ENCODE results near the gene PDE1C. TPM values are rescaled to one million over a fixed set of nuclear protein-coding genes. Genes with fewer than 3 reads are reported as not detected.
"Not testable (repeated sequence)": the region's sequence is repeated elsewhere in the genome, so short reads cannot be mapped to it uniquely, and the experiment has no call there.

Gene PDE1C
- total and polyA plus RNA-seq, 4 experiments from 2014 or later, result not detected

DNA sequence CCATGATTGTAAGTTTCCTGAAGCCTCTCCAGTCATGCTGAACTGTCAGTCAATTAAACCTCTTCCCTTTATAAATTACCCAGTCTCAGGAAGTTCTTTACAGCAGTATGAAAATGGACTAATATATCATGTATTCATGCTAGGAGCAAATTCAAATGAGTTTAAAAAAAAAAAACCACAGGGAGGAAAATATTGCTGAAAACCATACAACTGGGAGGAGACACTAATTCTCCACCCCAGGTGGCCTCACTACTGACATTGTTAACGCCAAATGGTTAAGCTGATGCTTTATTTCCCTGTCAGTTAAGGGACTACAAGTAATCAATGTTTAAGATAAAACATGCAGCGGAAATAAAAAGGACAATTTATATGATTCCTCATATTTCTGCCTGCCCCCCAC lies 55.1 kb downstream of the PDE1C start:
- Histone ChIP-seq H3K4me3 (ENCODE audit: low read length in 2 of 2) (no peak overlapping the region), H3K27ac (ENCODE audit: low read depth, low read length) (no peak overlapping the region), H3K36me3 (ENCODE audit: insufficient read depth, low read length) (no peaks in the 10 kb centered on the region), H3K27me3 (ENCODE audit: insufficient read depth, low read length) (no peaks in the 10 kb centered on the region), H3K4me1 (ENCODE audit: insufficient read depth, low read length) (no peaks in the 10 kb centered on the region), H3K9me3 (ENCODE audit: control insufficient read depth in 1 of 2, low read length in 2 of 2) (no peaks in the 10 kb centered on the region)
- DNase-seq, result no peak
- intact Hi-C loops (cut with micrococcal nuclease), result no loop called here
- Mint-ChIP-seq H3K4me3 (no peak overlapping the region), H3K36me3 (no peaks in the 10 kb centered on the region), H3K27me3 (no peaks in the 10 kb centered on the region), H3K27ac (no peak overlapping the region), H3K4me1 (no peaks in the 10 kb centered on the region), H3K9me3 (peaks cover 0 to 16% (median 7%) of the 10 kb centered on the region in 8 donors)
- ChIA-PET POLR2A (ENCODE audit: partially characterized antibody) (no interaction called here), CTCF (ENCODE audit: partially characterized antibody) (no interaction called here)

DNA sequence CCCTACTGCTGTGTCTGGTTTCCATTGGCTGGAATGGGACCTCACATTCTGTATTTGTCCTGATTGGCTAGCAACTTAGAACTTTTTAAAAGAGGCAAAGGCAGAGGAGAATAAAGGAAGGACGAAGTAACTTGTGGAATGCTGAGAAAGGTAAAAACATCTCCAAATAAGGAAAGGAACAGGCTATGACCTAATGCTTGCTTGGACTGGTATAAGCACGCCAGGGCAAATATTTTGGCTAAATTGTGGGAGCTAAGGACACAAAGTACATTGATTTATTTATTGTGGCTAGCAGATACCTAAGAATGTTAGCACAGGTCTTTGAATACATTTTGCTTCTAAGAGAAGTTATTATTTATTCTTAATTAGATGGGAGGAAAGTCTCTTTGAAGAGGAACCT lies 56.7 kb downstream of the PDE1C start:
- H3K4me3 ChIP-seq (ENCODE audit: low read length in 2 of 2); H3K36me3 ChIP-seq (ENCODE audit: insufficient read depth, low read length); H3K9me3 ChIP-seq (ENCODE audit: control insufficient read depth in 1 of 2, low read length in 2 of 2); intact Hi-C loops (cut with micrococcal nuclease); H3K27me3 ChIP-seq (ENCODE audit: insufficient read depth, low read length); H3K4me3 Mint-ChIP-seq; H3K36me3 Mint-ChIP-seq; DNase-seq; H3K27ac Mint-ChIP-seq; H3K4me1 Mint-ChIP-seq; H3K27ac ChIP-seq (ENCODE audit: low read depth, low read length); CTCF ChIA-PET (ENCODE audit: partially characterized antibody); H3K4me1 ChIP-seq (ENCODE audit: insufficient read depth, low read length); POLR2A ChIA-PET (ENCODE audit: partially characterized antibody); H3K27me3 Mint-ChIP-seq: not testable (repeated sequence)
- H3K9me3 Mint-ChIP-seq, result peaks cover 0 to 13% (median 7%) of the 10 kb centered on the region in 8 donors

DNA sequence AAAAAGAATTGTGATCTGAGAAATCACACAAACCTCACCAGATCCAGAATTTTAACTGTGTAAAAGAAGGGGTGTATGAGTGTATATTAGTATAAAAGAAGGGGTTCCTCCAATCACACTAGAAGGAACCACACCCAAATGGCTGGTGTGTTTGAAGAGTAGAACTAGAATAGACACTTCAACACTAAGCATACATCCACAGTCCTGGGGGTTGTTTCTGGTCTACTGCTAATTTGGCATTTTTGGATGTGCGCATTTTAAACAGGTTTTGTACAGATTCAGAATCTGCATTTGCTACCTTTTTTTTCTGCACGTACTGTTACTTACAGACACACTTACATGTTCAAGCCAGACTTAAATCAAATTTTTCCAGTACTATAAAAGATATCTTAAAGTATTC lies 64.6 kb downstream of the PDE1C start:
- no peaks in the 10 kb centered on the region for H3K36me3 ChIP-seq (ENCODE audit: insufficient read depth, low read length)
- H3K27me3 ChIP-seq (ENCODE audit: insufficient read depth, low read length), result no peaks in the 10 kb centered on the region
- H3K27ac ChIP-seq (ENCODE audit: low read depth, low read length), result no peak overlapping the region
- Mint-ChIP-seq H3K4me1 (no peaks in the 10 kb centered on the region), H3K36me3 (no peaks in the 10 kb centered on the region), H3K9me3 (peaks cover 3 to 31% (median 11%) of the 10 kb centered on the region in 8 donors), H3K27me3 (no peaks in the 10 kb centered on the region), H3K27ac (no peak overlapping the region), H3K4me3 (no peak overlapping the region)
- CTCF ChIA-PET (ENCODE audit: partially characterized antibody), result no interaction called here
- H3K4me3 ChIP-seq (ENCODE audit: low read length in 2 of 2), result no peak overlapping the region
- no peaks in the 10 kb centered on the region for H3K9me3 ChIP-seq (ENCODE audit: control insufficient read depth in 1 of 2, low read length in 2 of 2)
- intact Hi-C loops (cut with micrococcal nuclease), result no loop called here
- DNase-seq, result no peak
- H3K4me1 ChIP-seq (ENCODE audit: insufficient read depth, low read length), result no peaks in the 10 kb centered on the region
- POLR2A ChIA-PET (ENCODE audit: partially characterized antibody), result no interaction called here

DNA sequence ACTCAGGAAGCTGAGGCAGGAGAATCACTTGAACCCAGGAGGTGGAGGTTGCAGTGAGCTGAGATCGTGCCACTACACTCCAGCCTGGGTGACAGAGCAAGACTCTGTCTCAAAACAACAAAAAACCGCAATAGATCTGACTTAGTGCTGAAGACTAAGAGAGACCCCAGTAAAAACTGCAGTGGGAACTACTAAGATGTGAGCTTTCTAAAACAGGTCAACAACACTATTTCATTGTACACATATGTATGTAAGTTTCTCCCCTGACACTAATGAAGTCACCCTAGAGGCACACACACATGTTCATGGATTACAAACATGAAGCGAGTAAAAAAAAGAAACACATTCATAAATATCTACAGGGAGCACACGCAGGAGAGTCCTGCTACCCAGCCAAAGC lies 68.3 kb downstream of the PDE1C start:
- Histone ChIP-seq H3K4me3 (ENCODE audit: low read length in 2 of 2) (no peak overlapping the region), H3K4me1 (ENCODE audit: insufficient read depth, low read length) (no peaks in the 10 kb centered on the region), H3K9me3 (ENCODE audit: control insufficient read depth in 1 of 2, low read length in 2 of 2) (no peaks in the 10 kb centered on the region), H3K36me3 (ENCODE audit: insufficient read depth, low read length) (no peaks in the 10 kb centered on the region), H3K27ac (ENCODE audit: low read depth, low read length) (no peak overlapping the region), H3K27me3 (ENCODE audit: insufficient read depth, low read length) (no peaks in the 10 kb centered on the region)
- Mint-ChIP-seq H3K27me3 (no peaks in the 10 kb centered on the region), H3K4me1 (no peaks in the 10 kb centered on the region), H3K9me3 (peaks cover 0 to 38% (median 16%) of the 10 kb centered on the region in 8 donors), H3K27ac (no peak overlapping the region), H3K36me3 (no peaks in the 10 kb centered on the region), H3K4me3 (no peak overlapping the region)
- ChIA-PET CTCF (ENCODE audit: partially characterized antibody) (no interaction called here), POLR2A (ENCODE audit: partially characterized antibody) (no interaction called here)
- no peak for DNase-seq
- intact Hi-C loops (cut with micrococcal nuclease), result no loop called here

DNA sequence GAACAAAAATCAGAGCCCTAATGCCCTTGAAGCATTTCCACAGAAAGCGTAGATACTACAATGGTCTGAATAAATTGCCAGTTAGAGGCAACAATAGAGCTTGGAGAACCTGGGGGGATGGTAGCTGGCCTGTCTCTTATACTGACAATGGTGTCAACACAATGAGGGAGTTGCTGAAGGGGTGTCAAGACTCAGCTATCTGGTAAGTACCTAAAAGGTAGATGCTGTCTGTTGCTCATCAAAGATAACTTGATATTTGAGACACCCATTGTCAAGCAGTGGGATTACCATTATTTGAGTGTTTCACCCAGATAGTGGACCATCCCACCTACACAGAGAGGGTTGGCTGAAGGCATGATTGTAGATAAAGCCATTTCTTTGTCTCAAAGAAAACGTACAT lies 72.8 kb downstream of the PDE1C start:
- no peak overlapping the region for H3K4me3 Mint-ChIP-seq
- Histone ChIP-seq H3K4me1 (ENCODE audit: insufficient read depth, low read length) (no peaks in the 10 kb centered on the region), H3K4me3 (ENCODE audit: low read length in 2 of 2) (no peak overlapping the region), H3K27me3 (ENCODE audit: insufficient read depth, low read length) (no peaks in the 10 kb centered on the region), H3K27ac (ENCODE audit: low read depth, low read length) (no peak overlapping the region), H3K36me3 (ENCODE audit: insufficient read depth, low read length) (no peaks in the 10 kb centered on the region), H3K9me3 (ENCODE audit: control insufficient read depth in 1 of 2, low read length in 2 of 2) (no peaks in the 10 kb centered on the region)
- no peak overlapping the region for H3K27ac Mint-ChIP-seq
- peaks cover 0 to 24% (median 13%) of the 10 kb centered on the region in 8 donors for H3K9me3 Mint-ChIP-seq
- H3K27me3 Mint-ChIP-seq, result no peaks in the 10 kb centered on the region
- no peaks in the 10 kb centered on the region for H3K36me3 Mint-ChIP-seq
- CTCF ChIA-PET (ENCODE audit: partially characterized antibody), result no interaction called here
- H3K4me1 Mint-ChIP-seq, result no peaks in the 10 kb centered on the region
- POLR2A ChIA-PET (ENCODE audit: partially characterized antibody), result no interaction called here
- DNase-seq, result no peak
- intact Hi-C loops (cut with micrococcal nuclease), result no loop called here

DNA sequence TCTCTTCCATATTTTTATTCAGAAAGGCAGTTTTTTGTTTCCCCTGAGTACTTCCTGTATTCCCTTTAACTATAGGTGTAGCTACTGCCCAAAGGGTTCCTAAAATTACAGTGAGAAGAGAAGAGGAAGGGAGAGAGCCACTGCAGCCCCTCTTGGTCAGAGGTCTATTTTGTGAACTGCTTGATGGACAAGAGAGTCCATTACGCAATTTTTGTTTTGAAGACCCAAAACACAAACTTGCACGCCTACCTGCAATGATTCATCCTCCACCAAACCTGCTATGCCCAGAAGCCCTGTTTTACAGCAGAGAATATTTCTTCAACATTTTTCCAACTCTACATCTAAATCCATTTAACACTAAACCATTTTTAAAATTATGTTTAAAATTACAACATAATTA lies 75.1 kb downstream of the PDE1C start:
- Mint-ChIP-seq H3K4me3 (no peak overlapping the region), H3K4me1 (no peaks in the 10 kb centered on the region)
- intact Hi-C loops (cut with micrococcal nuclease), result no loop called here

DNA sequence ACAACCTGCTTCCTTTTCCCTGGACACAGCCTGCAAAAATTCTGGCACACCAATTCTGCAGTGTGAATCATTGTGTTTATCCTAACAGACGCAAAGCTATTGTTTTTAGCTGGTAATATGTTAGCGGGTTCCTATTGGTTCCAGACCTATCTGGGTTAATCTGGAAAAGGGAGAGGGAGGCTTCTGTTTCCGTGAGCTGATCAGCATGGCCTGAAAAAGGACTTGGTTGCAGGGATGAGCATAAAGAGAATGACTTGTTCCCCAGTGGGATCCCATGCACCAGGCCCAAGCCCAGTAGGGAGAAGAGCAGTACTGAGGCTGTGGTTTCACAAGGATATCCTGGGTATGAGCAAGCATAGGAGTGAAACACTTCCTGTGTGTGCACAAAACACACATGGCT lies 78.4 kb downstream of the PDE1C start:
- no peaks in the 10 kb centered on the region for H3K4me1 Mint-ChIP-seq
- CTCF ChIA-PET (ENCODE audit: partially characterized antibody), result no interaction called here

More for the DNA sequence above, 75.1 kb downstream of the PDE1C start:
- H3K36me3 Mint-ChIP-seq, result no peaks in the 10 kb centered on the region
- H3K9me3 Mint-ChIP-seq, result peaks cover 0 to 11% (median 6%) of the 10 kb centered on the region in 8 donors
- H3K27ac Mint-ChIP-seq, result no peak overlapping the region
- no peaks in the 10 kb centered on the region for H3K36me3 ChIP-seq (ENCODE audit: insufficient read depth, low read length)
- no peak overlapping the region for H3K27ac ChIP-seq (ENCODE audit: low read depth, low read length)
- DNase-seq, result no peak
- POLR2A ChIA-PET (ENCODE audit: partially characterized antibody), result no interaction called here
- no peak overlapping the region for H3K4me3 ChIP-seq (ENCODE audit: low read length in 2 of 2)
- CTCF ChIA-PET (ENCODE audit: partially characterized antibody), result no interaction called here
- no peaks in the 10 kb centered on the region for H3K27me3 Mint-ChIP-seq
- H3K4me1 ChIP-seq (ENCODE audit: insufficient read depth, low read length), result no peaks in the 10 kb centered on the region
- H3K27me3 ChIP-seq (ENCODE audit: insufficient read depth, low read length), result no peaks in the 10 kb centered on the region
- no peaks in the 10 kb centered on the region for H3K9me3 ChIP-seq (ENCODE audit: control insufficient read depth in 1 of 2, low read length in 2 of 2)

DNA sequence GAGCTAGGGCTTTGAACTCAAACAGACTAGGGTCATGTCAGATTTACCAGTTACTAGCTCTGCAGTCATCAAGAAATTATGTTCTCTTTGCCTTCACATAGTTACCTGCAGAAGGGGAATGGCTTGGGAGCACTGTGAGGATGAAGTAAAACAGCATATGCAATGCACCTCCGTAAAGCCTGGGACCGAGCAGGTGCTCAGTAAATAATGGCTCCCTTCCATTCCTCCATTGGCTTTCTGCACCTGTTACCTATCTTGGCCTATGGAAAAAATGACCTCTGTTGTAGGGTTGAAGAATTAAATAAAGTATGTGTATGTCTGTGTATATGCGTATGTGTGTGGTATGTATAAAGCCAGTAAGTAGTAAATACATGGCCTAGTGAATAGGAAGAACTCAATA lies 78.8 kb downstream of the PDE1C start:
- H3K27me3 Mint-ChIP-seq, result no peaks in the 10 kb centered on the region
- H3K27ac Mint-ChIP-seq, result no peak overlapping the region
- no peaks in the 10 kb centered on the region for H3K27me3 ChIP-seq (ENCODE audit: insufficient read depth, low read length)
- no peak overlapping the region for H3K4me3 ChIP-seq (ENCODE audit: low read length in 2 of 2)
- ChIA-PET CTCF (ENCODE audit: partially characterized antibody) (no interaction called here), POLR2A (ENCODE audit: partially characterized antibody) (no interaction called here)
- no peaks in the 10 kb centered on the region for H3K36me3 ChIP-seq (ENCODE audit: insufficient read depth, low read length)
- no peak overlapping the region for H3K4me3 Mint-ChIP-seq
- intact Hi-C loops (cut with micrococcal nuclease), result no loop called here
- peaks cover 0 to 10% (median 6%) of the 10 kb centered on the region in 8 donors for H3K9me3 Mint-ChIP-seq
- H3K36me3 Mint-ChIP-seq, result no peaks in the 10 kb centered on the region
- no peaks in the 10 kb centered on the region for H3K4me1 Mint-ChIP-seq
- DNase-seq, result no peak
- no peaks in the 10 kb centered on the region for H3K4me1 ChIP-seq (ENCODE audit: insufficient read depth, low read length)
- H3K27ac ChIP-seq (ENCODE audit: low read depth, low read length), result no peak overlapping the region
- H3K9me3 ChIP-seq (ENCODE audit: control insufficient read depth in 1 of 2, low read length in 2 of 2), result no peaks in the 10 kb centered on the region

More for the DNA sequence above, 78.4 kb downstream of the PDE1C start:
- Histone ChIP-seq H3K36me3 (ENCODE audit: insufficient read depth, low read length) (no peaks in the 10 kb centered on the region), H3K4me3 (ENCODE audit: low read length in 2 of 2) (no peak overlapping the region), H3K4me1 (ENCODE audit: insufficient read depth, low read length) (no peaks in the 10 kb centered on the region), H3K27me3 (ENCODE audit: insufficient read depth, low read length) (no peaks in the 10 kb centered on the region), H3K27ac (ENCODE audit: low read depth, low read length) (no peak overlapping the region), H3K9me3 (ENCODE audit: control insufficient read depth in 1 of 2, low read length in 2 of 2) (no peaks in the 10 kb centered on the region)
- POLR2A ChIA-PET (ENCODE audit: partially characterized antibody), result no interaction called here
- DNase-seq, result no peak
- no peaks in the 10 kb centered on the region for H3K27me3 Mint-ChIP-seq
- intact Hi-C loops (cut with micrococcal nuclease), result no loop called here
- no peaks in the 10 kb centered on the region for H3K36me3 Mint-ChIP-seq
- H3K9me3 Mint-ChIP-seq, result peaks cover 0 to 8% (median 4%) of the 10 kb centered on the region in 8 donors
- H3K4me3 Mint-ChIP-seq, result no peak overlapping the region
- H3K27ac Mint-ChIP-seq, result no peak overlapping the region
